22Rv1 (cell line): ENCODE results near the gene STXBP1.
A peak's percentile ranks its signal among the peaks of the same experiment; 100 is the strongest.

Experiments used
- H3K27ac ChIP-seq: fragments of 450-650 bp; 2 replicates; pipeline ENCODE4 v1.5.1; 2017
- CTCF ChIP-seq: fragments of 450-650 bp; IDR thresholded peaks from 2 replicates; pipeline ENCODE4 v1.5.1; 2017; ENCODE audit warnings: mild to moderate bottlenecking
- ZFX ChIP-seq: fragments of 450-650 bp; IDR thresholded peaks from 2 replicates; pipeline ENCODE4 v1.6.1; 2017; ENCODE audit warnings: antibody characterized with exemption, borderline replicate concordance

The STXBP1 gene

GRCh38 chr9:127567035-127567729, 44.9 kb upstream of the STXBP1 start:
- peak overlapping the region; percentile 98 for H3K27ac ChIP-seq
- TF ChIP-seq ZFX (no peak), CTCF (no peak)

GRCh38 chr9:127567730-127568617, 44.1 kb upstream of the STXBP1 start:
- TF ChIP-seq CTCF = no peak
- H3K27ac ChIP-seq = peak overlapping the region; percentile 98

- peak overlapping the region; percentile 98 for H3K27ac ChIP-seq
- no peak for TF ChIP-seq CTCF
- no peak for TF ChIP-seq ZFX
Measured at GRCh38 chr9:127568618-127568970, 43.5 kb upstream of the STXBP1 start.

GRCh38 chr9:127568971-127569885, 42.8 kb upstream of the STXBP1 start:
- TF ChIP-seq ZFX (no peak), CTCF (no peak)

GRCh38 chr9:127569886-127570401, 42.1 kb upstream of the STXBP1 start:
- H3K27ac ChIP-seq = peak overlapping the region; percentile 98
- TF ChIP-seq CTCF = no peak
- TF ChIP-seq ZFX = no peak

More at GRCh38 chr9:127568971-127569885, 42.8 kb upstream of the STXBP1 start:
- peak overlapping the region; percentile 98 for H3K27ac ChIP-seq

- peak overlapping the region; percentile 98 for H3K27ac ChIP-seq
- no peak for TF ChIP-seq ZFX
- TF ChIP-seq CTCF = no peak
Measured at GRCh38 chr9:127570533-127571111, 41.5 kb upstream of the STXBP1 start.
